ENCODE results near the gene DEGS1. TPM values are rescaled to one million over a fixed set of nuclear protein-coding genes. Genes with fewer than 3 reads are reported as not detected.

Gene DEGS1
- total RNA-seq, 1 experiment from 2014 or later = 82.8 TPM

DNA sequence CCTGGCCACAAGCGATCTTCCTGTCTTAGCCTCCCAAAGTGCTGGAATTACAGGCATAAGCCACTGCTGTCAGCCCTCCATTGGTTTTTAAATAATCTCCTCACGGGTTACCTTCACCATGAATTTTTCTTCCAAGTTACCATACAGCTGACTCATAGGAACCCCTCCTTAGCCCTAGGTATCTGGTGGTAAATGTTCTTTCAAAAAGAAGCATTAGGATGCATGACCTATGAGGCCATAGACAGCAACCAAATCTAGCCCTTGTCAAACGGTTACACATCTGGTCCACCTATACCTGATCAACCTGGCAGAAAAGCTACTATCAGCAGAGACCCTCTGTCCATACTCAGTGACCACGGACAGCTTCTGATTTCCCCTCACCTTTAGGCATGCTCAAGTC lies 12.7 kb upstream of the DEGS1 start:
- no TSS peak for BruUV-seq (replicated peaks)
- POLR2A ChIA-PET = no interaction called here
- H3K9me3 ChIP-seq (ENCODE audit: control insufficient read depth, insufficient read depth, low read depth, low read length) = no peaks in the 10 kb centered on the region
- peaks cover 3% of the 10 kb centered on the region; the same call in 1 of the 2 replicates for H3K4me1 ChIP-seq (ENCODE audit: control insufficient read depth, insufficient read depth, low read length)
- no peak for TF ChIP-seq SIN3A (IDR thresholded peaks at IDR 0.05; ENCODE audit: borderline replicate concordance, insufficient read depth, low read depth, low read length)
- no peak for TF ChIP-seq TCF7L2 (IDR thresholded peaks at IDR 0.05; ENCODE audit: low read depth, low read length)
- no peak for TF ChIP-seq POLR2AphosphoS5 (IDR thresholded peaks at IDR 0.05; ENCODE audit: low read depth, low read length)
- TF ChIP-seq, protein P1, sequence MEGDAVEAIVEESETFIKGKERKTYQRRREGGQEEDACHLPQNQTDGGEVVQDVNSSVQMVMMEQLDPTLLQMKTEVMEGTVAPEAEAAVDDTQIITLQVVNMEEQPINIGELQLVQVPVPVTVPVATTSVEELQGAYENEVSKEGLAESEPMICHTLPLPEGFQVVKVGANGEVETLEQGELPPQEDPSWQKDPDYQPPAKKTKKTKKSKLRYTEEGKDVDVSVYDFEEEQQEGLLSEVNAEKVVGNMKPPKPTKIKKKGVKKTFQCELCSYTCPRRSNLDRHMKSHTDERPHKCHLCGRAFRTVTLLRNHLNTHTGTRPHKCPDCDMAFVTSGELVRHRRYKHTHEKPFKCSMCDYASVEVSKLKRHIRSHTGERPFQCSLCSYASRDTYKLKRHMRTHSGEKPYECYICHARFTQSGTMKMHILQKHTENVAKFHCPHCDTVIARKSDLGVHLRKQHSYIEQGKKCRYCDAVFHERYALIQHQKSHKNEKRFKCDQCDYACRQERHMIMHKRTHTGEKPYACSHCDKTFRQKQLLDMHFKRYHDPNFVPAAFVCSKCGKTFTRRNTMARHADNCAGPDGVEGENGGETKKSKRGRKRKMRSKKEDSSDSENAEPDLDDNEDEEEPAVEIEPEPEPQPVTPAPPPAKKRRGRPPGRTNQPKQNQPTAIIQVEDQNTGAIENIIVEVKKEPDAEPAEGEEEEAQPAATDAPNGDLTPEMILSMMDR (IDR thresholded peaks at IDR 0.05) = no peak
- TF ChIP-seq, protein P2, sequence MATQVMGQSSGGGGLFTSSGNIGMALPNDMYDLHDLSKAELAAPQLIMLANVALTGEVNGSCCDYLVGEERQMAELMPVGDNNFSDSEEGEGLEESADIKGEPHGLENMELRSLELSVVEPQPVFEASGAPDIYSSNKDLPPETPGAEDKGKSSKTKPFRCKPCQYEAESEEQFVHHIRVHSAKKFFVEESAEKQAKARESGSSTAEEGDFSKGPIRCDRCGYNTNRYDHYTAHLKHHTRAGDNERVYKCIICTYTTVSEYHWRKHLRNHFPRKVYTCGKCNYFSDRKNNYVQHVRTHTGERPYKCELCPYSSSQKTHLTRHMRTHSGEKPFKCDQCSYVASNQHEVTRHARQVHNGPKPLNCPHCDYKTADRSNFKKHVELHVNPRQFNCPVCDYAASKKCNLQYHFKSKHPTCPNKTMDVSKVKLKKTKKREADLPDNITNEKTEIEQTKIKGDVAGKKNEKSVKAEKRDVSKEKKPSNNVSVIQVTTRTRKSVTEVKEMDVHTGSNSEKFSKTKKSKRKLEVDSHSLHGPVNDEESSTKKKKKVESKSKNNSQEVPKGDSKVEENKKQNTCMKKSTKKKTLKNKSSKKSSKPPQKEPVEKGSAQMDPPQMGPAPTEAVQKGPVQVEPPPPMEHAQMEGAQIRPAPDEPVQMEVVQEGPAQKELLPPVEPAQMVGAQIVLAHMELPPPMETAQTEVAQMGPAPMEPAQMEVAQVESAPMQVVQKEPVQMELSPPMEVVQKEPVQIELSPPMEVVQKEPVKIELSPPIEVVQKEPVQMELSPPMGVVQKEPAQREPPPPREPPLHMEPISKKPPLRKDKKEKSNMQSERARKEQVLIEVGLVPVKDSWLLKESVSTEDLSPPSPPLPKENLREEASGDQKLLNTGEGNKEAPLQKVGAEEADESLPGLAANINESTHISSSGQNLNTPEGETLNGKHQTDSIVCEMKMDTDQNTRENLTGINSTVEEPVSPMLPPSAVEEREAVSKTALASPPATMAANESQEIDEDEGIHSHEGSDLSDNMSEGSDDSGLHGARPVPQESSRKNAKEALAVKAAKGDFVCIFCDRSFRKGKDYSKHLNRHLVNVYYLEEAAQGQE (IDR thresholded peaks at IDR 0.05; ENCODE audit: insufficient read depth in 1 of 2, low read depth in 2 of 2, low read length in 1 of 2) = no peak
- no peak overlapping the region for H3K4me3 ChIP-seq (ENCODE audit: low read depth in 2 of 2, low read length in 2 of 2)
- in situ Hi-C loops (cut with HindIII; ENCODE audit: low pct_unique_long_range_greater_than_20kb, low sequenced_read_pairs) = no loop called here
- H3K27ac ChIP-seq (ENCODE audit: low read length) = no peak overlapping the region
- intact Hi-C loops (cut with micrococcal nuclease; ENCODE audit: unreplicated experiment) = no loop called here
- DNase-seq (ENCODE audit: low read depth, low spot score) (no peak), ATAC-seq (0 out of 2 replicates have a peak, but pooled peaks have one; percentile 8)
- H3K36me3 ChIP-seq (ENCODE audit: control insufficient read depth, insufficient read depth, low read length) = no peaks in the 10 kb centered on the region
- CTCF ChIA-PET = interaction anchor here (0.6 to 1.1 kb wide), 3 partner anchors 90 to 1008 kb away, joined by 4 to 7 read pairs (median 5); no protein-coding TSS in a partner anchor
- no peaks in the 10 kb centered on the region for H3K27me3 ChIP-seq (ENCODE audit: control insufficient read depth, insufficient read depth, low read length)

DNA sequence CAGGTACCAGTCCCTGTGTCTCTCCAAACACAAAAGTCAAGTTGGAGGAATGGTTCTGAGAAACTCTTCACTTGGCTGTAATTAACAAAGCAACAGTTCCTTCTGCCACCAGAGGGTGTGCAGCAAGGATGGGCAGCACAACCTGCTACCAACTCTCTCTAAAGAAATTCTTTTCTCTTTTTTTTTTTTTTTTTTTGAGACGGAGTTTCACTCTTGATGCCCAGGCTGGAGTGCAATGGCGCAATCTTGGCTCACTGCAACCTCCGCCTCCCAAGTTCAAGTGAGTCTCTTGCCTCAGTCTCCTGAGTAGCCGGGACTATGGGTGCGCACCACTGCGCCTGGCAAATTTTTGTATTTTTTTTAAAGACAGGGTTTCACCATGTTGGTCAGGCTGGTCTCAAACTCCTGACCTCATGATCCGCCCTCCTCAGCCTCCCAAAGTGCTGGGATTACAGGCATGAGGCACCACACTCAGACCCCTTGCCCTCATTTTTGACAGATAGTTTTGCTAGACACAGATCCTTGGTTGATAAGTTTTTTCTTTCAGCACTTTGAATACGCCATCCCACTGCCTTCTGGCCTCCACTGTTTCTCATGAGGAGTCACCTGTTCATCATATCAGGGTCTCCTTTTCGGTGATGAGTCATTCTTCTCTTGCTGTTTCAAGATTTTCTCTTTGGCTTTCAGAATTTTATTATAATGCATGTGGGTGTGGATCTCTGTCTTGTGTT lies 12.1 kb upstream of the DEGS1 start:
- Histone ChIP-seq H3K36me3 (ENCODE audit: control insufficient read depth, insufficient read depth, low read length) (no peaks in the 10 kb centered on the region), H3K27me3 (ENCODE audit: control insufficient read depth, insufficient read depth, low read length) (no peaks in the 10 kb centered on the region), H3K27ac (ENCODE audit: low read length) (no peak overlapping the region), H3K9me3 (ENCODE audit: control insufficient read depth, insufficient read depth, low read depth, low read length) (no peaks in the 10 kb centered on the region), H3K4me3 (ENCODE audit: low read depth in 2 of 2, low read length in 2 of 2) (no peak overlapping the region), H3K4me1 (ENCODE audit: control insufficient read depth, insufficient read depth, low read length) (peaks cover 3% of the 10 kb centered on the region; the same call in 1 of the 2 replicates)
- POLR2A ChIA-PET = no interaction called here
- CTCF ChIA-PET = interaction anchor here (0.6 to 0.7 kb wide), 3 partner anchors 25 to 1009 kb away, joined by 5 to 7 read pairs (median 6); no protein-coding TSS in a partner anchor
- peak; percentile 61; the same call in 1 of the 2 replicates for ATAC-seq
- DNase-seq (ENCODE audit: low read depth, low spot score) = no peak
- in situ Hi-C loops (cut with HindIII; ENCODE audit: low pct_unique_long_range_greater_than_20kb, low sequenced_read_pairs) = no loop called here
- intact Hi-C loops (cut with micrococcal nuclease; ENCODE audit: unreplicated experiment) = no loop called here
- no TSS peak for BruUV-seq (replicated peaks)
- TF ChIP-seq SIN3A (IDR thresholded peaks at IDR 0.05; ENCODE audit: borderline replicate concordance, insufficient read depth, low read depth, low read length) (no peak), TCF7L2 (IDR thresholded peaks at IDR 0.05; ENCODE audit: low read depth, low read length) (no peak), POLR2AphosphoS5 (IDR thresholded peaks at IDR 0.05; ENCODE audit: low read depth, low read length) (no peak)
- TF ChIP-seq, protein P1 (IDR thresholded peaks at IDR 0.05) = no peak
- TF ChIP-seq, protein P2 (IDR thresholded peaks at IDR 0.05; ENCODE audit: insufficient read depth in 1 of 2, low read depth in 2 of 2, low read length in 1 of 2) = no peak
